Skin epidermis (tissue), 12 donors: ENCODE data around the gene POLDIP2.

ENCODE experiments used
- H3K27ac ChIP-seq, 21 experiments: fragments of 200-600 bp; sonication (generic) in 11 of 21; one replicate each; pipeline ENCODE4 v1.5.0; 2020; ENCODE audit warnings: mild to moderate bottlenecking in 3 of 21, inconsistent platforms in 2 of 21, moderate library complexity in 2 of 21
- H3K4me3 ChIP-seq, 7 experiments: fragments of 200-600 bp; sonication (generic) in 2 of 7; one replicate each; pipeline ENCODE4 v1.5.0; 2020; ENCODE audit warnings: inconsistent platforms in 2 of 7, mild to moderate bottlenecking in 2 of 7, moderate library complexity in 1 of 7

Gene POLDIP2

DNA sequence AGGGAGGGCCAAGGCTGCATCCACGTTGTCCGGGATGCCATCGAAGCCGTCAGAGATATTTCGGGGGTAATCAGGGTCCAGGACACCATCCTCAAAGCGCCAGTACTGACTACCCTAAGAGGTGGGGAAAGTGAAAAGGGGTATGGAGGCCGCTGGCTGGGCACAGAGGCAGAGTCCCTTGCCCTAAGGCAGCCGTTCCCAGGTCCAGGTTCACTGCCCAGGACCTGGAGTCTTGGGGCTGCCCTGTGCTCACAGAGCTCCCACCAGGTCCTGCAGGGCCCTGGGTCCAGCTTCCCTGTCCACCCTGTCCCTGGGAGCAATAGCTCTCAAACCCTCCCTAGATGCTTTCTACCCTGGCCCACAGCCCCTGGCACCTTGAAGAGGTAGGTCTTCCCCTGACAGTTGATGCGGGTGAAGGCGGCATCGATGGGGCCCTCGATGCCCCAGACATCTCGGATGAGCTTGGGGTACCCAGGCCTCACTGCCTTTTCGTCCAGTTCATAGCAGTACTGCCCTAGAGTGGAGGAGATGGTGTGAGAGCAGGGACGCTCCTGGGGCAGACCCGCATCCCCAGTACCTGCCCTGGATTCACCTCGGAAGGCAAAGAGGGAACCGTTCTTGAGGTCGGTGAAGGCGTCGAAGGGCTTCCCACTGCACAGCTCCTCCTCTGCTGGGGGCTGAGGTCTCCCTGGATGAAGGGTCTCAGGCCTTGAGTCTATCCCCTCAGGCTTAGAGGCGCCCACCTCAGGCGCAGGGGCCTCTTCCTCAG is 11.8 kb upstream of the POLDIP2 start:
- H3K27ac ChIP-seq = no peak overlapping the region
- H3K4me3 ChIP-seq = no peak overlapping the region

DNA sequence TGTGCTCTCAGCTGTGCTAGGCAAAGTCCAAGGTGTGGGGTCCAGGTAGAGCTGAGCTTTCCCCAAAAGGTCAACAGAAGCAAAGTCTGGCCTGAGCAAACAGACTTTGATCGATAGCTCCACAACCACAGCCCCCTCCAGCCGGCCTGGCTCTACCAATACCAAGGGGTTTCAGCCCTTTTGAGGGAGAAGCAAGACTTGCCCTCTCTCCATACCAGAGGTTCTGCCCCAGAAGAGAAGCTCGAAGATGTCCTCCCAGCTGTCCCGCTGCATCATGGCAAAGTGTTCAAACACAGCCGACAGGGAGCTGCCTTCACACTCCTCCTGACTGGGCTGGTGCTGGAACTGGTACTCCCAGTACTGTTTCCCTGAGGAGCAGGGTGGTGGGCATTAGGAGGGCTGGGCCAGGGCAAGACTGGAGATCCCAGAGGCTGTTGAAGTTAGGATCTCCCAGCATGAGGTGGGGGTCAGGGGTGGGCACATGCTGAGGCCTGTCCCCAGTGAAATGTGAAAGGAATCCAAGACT is 11.0 kb upstream of the POLDIP2 start:
- no peak overlapping the region for H3K4me3 ChIP-seq
- no peak overlapping the region for H3K27ac ChIP-seq

DNA sequence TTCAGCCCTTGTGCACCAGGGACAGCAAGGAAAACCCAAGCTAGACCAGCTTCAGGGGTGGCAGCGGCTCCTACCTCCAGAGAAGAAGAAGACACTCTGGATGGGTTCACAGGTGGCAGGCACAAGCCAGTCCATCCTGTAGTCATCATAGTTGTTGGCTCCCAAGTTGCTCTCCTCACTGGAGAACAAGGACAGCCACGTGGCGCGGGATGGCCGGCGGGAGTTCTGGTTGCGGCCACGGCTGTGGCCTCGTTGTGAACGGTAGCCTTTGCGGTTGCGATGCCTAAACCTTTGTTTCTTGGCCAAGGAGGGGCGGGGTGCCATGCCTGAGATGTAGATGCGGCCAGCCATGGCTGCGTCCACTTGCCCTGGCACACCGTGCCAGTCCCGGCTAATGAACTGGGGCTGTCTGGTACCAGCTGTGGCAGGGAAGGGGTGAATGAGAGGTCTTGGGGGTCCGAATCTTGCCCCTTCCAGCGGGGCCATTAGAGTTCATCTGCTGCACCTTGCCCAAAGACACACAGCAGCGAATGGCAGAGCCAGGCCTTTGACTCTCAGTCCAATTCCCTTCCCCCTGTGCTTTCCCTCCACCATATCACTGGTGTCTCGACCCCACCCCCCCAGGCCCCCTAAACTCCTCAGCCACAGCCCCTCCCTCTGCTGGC is 10.4 kb upstream of the POLDIP2 start:
- no peak overlapping the region for H3K4me3 ChIP-seq
- no peak overlapping the region for H3K27ac ChIP-seq

DNA sequence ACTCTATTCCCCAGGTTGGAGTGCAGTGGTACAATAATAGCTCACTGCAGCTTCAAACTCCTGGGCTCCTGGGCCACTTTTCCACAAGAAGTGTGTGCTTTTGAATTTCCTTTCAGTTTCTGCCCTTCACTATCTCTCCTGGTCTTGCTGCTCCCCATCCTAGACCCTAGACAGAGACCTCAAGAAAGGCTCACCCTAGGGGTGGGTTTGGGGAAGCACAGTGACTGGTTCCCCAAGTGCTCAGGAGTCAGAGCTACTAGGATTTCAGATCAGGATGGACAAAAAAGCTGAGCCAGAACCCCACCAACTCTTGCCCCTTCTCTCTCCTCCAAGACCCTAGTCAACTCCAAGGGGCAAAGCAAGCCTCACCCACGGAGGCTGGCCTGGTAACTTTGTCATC is 9.3 kb upstream of the POLDIP2 start:
- Histone ChIP-seq H3K27ac (no peak overlapping the region), H3K4me3 (no peak overlapping the region)

DNA sequence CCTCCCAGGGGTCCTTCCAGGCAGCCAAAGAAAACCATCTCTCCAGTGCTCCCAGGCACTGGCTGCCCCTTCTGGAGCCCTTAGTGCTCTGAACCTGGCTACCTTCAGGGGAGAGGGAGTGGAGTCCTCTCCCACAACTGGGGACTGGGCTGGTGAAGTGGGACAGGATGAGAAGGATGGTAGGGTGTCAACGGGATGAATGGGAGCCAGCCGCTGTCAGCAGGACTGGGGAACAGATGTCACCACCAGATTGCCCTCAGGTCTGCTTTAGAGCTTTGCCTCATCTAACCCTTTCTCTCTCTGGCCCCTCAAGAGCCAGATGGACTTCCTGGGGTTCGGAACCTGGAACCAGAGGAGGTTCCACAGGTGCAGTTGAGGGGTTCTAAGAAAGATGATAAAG is 8.2 kb upstream of the POLDIP2 start:
- Histone ChIP-seq H3K4me3 (no peak overlapping the region), H3K27ac (no peak overlapping the region)

DNA sequence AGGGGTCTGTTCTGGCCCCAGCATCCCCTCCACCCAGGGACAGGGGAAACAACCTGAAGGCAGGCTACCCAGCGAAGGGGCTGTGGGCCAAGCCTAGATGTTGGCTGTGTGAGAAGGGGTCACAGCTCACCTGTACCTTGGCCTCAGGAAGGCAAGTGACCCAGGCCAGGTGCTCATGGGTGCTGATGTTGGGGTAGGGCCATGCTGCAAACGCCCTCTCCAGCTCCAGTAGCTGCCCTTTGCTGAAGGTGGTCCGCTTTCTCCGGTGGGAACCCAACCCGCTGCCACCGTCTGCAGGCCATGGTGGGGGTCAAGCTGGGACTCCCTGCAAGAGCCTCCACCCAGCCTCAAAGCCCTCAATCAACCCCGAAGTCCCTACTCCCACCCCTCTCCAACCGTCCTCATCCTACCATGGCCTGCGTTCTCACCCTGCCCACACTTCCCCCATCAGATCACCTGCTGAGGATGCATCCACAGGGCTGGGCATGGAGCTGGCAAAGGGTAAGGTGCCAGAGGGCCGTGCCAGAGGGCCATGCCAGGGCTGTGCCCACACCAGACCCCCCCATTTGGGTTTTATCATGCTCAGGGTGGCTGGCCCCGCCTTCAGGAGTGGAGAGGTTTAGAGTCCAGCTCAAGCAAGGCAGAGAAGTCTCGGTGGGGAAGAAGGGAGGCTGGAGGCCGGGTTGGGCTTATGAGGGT is 7.5 kb upstream of the POLDIP2 start, which contains the start of gene SEBOX:
TSS of gene SEBOX (minus strand) at position 535 of the 699 bp plus-strand sequence. CDS start at position 487, 48 bp downstream.
- H3K4me3 ChIP-seq = no peak within 1 kb of the TSS
- no peak within 1 kb of the TSS for H3K27ac ChIP-seq

DNA sequence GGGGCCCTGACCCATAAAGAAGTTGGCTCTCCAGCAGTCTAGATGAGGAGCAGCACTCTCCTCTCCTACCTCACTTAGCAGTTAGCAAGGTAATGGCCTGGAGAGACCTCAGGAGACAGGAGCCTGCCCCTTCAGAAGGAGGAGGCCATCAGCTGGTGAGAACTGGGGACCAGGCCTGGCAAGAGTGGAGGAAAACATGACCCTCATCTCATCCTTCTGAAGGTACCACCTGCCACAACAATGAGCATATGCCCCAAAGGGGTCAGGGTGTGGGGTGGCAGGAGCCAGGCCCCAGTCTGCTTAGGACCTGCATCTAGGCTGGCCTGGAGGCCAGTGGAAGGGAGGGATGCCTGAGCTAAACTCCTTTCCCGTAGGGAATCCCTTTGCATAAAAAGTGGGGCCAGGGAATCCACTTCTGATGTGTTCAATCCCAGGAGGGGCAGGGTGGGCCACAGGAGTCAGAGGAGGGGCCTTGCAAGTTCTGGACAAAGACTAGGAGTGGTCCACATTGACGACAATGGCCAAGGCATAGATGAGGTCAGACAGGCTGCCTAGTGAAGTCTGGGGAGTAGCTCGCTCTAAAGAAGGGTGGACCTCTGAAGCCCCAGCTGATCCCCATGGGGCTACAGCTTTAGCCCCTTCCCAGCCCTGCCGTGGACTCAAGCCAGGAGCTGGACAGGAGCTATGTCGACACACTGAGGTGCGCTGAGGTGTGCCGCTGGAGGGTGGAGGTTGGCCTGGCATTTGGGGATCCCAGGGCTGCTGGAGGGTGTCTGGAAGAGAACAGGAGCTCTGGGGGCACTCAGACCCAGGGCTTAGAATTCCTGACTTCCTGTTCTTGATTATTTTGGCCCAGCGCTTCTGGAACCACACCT is 6.7 kb upstream of the POLDIP2 start:
- Histone ChIP-seq H3K4me3 (no peak overlapping the region), H3K27ac (no peak overlapping the region)

DNA sequence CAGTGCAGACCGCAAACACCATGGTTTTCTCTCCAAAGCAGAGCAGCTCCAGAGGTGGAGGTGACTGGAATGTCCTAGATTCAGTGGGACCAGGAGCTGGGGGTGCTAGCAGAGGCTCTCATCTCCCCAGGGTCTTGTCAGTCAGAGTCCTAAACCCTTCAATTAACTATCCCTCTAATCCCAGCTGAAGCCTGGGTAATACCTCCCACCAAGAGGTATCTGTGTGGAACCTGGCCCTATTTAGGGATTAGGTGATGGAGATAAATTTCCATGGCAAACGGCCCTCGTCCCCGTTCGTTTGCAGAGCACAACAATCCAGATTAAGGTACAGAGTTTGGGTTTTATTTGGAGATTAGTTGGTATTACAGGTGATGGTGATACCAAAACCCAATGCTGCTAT is 5.9 kb upstream of the POLDIP2 start:
- Histone ChIP-seq H3K4me3 (no peak overlapping the region), H3K27ac (no peak overlapping the region)

DNA sequence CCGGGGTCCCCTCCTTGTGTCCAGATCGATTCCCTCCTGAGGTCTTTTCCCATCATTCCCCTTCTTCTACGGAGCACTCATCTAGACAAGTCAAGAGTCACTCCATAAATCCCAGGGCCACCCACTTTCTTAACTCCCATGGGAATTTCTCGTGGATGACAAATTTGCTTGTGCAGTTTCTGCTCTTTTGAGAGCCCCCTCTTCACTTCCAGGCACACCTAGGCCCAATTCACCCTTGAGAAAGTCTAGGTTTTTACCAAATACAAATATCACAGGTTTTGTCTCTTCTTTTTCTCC is 522 bp upstream of the POLDIP2 start:
- peak overlapping the region in 20 of 21 experiments; percentile 76 to 99 (median 94) for H3K27ac ChIP-seq
- H3K4me3 ChIP-seq = peak overlapping the region; percentile 62 to 100 (median 84)

DNA sequence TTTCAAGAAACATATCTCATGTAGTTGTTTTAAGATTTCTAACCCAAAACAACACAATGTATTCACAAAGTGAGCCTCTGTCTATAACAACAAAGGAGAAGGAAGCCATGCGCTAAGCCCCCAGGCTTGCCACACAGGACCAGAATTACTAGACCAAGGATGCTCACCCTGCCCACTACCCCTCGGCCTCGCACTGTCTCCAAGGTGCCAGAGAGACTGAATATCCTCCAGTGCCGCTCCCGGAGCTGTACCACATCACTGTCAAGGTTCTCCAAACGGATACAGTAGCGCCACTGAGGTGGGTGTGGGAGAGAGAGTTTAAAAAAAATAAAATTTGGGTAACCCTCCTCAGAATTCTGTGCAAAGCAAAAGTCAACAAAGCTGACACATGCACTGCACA is 7.1 kb downstream of the POLDIP2 start:
- Histone ChIP-seq H3K4me3 (no peak overlapping the region), H3K27ac (no peak overlapping the region)

DNA sequence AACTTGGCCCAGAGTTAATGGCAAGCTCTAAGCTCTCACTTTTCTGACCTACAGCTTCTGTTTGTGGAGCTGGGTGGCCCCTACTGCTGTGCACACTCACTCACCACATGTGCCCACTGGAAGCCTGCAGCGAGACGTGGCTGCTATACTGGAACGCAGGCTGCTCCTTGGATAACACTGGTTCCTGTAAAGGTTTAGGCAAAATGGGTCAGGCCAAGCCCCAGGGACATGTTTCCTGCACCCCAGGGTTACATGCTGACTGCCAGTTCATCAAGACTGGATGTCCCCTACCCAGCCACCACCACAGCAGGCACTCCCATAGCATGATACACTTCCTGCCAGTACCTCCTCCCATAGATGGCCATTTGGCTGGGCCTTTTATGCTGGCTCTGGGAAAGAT is 8.3 kb downstream of the POLDIP2 start:
- H3K4me3 ChIP-seq = no peak overlapping the region
- no peak overlapping the region for H3K27ac ChIP-seq

DNA sequence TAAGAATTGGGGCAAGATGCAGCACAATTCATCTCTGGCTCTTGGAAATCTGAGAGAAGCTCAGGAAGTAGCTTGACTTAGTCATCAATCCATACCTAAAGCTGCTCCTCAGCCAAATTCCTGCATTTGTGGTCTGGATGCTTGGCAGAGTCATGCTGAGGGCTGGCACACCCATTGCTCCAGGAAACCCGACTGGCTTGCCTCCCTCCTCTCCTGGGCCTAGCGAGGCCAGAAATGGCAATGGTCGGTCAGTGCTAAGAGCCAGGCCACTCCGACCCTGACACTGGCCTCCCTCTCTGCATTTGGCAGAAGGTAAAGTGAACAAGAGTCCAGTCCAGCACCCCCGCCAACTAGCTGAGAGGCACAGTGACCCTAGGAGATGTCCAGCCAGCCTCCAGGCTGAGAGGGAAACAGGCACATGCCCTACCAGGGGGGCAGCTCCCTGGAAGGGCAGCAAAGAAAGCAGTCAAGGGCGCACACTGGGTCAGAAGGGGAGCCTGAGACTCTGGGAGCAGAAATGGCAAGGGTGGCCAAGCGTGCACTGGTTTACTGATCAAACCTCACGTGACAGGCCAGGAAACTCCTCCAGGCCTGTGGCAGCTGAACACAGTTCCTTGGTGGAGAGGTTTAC is 10.0 kb downstream of the POLDIP2 start:
- H3K27ac ChIP-seq = peak overlapping the region in 11 of 21 experiments; percentile 0 to 63 (median 46)
- no peak overlapping the region for H3K4me3 ChIP-seq

DNA sequence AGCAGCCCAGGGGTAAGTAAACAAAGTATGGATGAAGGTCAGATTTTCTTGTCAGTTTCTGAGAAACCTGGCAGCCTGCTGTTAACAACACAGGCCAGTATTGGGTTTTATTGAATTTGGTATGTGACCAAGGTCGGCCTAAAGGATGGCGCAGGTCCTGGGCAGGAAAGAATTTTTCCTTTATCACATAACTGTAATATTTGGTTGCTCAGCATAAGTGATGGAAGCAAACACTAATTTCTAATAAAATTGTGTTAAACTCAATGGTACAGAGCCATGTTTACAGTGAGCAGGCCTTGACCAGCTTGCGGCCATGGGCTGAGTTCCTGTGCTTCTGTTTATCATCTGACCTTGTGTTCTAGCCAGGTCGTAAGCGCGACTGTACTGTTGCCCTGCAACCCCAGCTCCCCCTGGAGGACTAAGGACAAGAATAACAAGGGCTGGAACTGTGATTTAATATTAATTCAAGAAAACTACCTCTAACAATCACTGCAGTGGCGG is 10.5 kb downstream of the POLDIP2 start:
- peak overlapping the region in 5 of 21 experiments; percentile 8 to 61 (median 36) for H3K27ac ChIP-seq

DNA sequence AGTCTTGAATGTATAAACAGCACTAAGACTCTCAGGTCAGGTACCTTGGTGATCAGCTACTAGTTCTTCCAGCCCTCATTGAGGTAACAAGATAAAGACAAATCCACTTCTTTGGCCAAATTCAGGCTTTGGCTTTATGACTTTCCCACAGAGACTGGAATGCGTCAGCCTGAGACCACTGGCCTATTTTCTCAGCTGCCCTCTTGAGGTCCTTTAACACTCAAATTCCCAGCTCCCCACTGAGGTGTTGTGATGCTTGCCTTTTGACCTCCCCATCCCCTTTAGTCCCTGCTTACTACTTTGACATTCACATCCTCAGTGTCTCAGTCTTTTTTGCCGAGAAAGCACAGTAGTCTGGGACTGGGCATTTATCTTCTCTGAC is 11.1 kb downstream of the POLDIP2 start:
- H3K27ac ChIP-seq = peak overlapping the region in 5 of 21 experiments; percentile 5 to 61 (median 35)
- H3K4me3 ChIP-seq = no peak overlapping the region

More for the DNA sequence above, 10.5 kb downstream of the POLDIP2 start:
- no peak overlapping the region for H3K4me3 ChIP-seq

DNA sequence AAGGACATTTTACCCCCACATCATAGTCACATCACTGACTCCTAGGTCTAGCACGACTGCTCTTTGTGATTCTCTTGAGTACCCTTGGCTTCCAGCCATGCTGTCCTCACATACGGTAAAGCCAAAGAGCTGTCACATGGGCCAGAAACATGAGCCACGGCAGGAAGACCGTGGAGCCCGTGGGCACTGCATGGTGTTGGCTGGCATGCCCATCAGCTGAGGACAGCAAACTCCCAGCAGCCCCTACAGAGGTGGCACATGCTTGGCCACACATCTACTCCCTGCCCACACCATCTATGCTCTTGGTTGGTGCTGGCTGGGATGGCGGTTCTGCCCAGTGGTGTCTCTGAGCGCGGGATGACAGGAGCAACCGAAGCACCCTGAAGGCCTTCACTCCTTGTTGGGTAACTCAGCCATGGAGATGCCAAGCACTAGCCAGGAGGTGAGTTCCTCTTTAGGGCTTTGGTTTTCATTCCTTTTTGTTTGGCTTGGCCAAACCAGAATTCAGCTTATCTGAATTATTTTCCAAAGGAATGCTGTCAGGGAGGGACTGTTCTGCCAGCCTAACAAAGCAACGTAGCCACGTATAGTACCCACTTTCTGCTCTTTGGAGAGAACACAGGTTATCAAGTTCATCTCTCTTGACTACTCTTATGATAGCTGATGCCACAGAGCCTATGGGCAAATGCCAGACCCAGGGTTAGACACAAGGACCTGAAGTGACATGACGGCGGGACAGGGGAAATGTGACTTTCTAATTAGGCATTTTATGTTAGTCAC is 11.7 kb downstream of the POLDIP2 start:
- Histone ChIP-seq H3K4me3 (no peak overlapping the region), H3K27ac (peak overlapping the region in 7 of 21 experiments; percentile 5 to 61 (median 32))

DNA sequence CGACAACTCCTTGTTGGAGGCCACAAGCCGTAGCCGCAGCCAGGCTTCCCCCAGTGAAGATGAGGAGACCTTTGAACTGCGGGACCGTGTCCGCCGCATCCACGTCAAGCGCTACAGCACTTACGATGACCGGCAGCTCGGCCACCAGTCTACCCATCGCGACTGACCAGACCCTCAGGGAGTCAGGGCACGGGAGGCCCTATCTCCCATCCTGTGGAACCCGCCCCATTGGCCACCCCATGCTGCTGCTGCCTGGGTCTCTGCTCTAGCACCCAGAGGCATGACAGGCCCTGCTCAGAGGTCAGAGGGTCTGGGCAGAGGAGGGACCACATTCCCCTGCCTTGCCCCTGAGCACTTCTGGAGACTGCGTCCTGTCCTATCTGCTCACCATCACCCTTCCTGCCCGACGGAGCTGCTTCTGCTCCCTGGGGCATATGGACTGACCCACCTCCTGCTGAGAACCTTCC is 12.9 kb downstream of the POLDIP2 start:
- H3K4me3 ChIP-seq = no peak overlapping the region
- no peak overlapping the region for H3K27ac ChIP-seq

DNA sequence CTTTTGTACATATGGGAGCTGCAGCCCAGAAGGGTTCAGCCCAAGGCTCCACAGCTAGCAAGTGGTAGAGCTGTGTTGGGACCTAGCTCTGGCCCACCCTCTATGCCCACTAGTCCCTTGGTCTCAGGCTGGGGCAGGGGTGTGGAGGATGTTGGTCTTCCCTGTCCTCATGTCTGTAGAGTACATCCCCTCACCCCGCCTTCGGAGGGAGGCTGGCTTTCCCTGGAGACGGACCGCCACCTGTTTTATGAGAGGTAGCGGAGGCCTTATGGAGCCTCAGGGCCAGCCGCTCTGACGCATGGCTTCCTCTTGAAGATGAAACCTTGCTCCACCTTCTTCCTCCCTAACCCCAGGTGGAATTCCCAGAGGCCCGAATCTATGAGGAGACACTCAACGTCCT is 13.3 kb downstream of the POLDIP2 start:
- no peak overlapping the region for H3K4me3 ChIP-seq
- no peak overlapping the region for H3K27ac ChIP-seq

DNA sequence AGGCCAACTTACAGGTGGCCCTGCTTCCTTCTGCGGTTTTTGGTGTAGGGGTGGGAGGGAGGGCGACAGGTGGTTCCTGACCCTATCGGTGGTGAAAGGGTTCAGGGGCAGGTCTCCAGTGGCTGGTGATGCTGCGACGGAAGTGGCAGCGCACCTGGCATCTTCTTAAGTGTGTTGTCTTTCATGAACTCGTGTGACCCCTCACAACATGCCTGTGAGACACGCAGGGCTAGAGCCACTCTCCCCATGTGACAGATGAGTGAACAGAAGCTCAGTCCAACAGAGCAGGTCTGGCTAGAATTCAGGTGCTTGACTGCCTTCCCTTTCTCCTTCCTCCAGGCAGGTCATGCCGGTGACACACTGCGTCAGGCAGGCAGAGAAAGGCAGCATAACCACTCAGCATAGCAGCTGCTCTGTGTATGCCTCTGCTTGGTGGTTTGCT is 13.8 kb downstream of the POLDIP2 start:
- H3K27ac ChIP-seq = peak overlapping the region in 1 of 21 experiments; percentile 25
- no peak overlapping the region for H3K4me3 ChIP-seq
